HG03469 (cell line): ENCODE results near the gene ANKRD24.
"Not testable (repeated sequence)": the region's sequence is repeated elsewhere in the genome, so short reads cannot be mapped to it uniquely, and the experiment has no call there.

ENCODE experiments used
- ATAC-seq: cut with Tn5 transposase; IDR thresholded peaks from one replicate; pipeline ENCODE4 v1.9.1; 2021; ENCODE audit warnings: mild to moderate bottlenecking, moderate library complexity, moderate number of reproducible peaks; ENCODE audit not compliant: unreplicated experiment

ANKRD24 gene

GRCh38 chr19:4230237-4230636 lies 47.7 kb downstream of the ANKRD24 start:
- not testable (repeated sequence) for ATAC-seq

DNA sequence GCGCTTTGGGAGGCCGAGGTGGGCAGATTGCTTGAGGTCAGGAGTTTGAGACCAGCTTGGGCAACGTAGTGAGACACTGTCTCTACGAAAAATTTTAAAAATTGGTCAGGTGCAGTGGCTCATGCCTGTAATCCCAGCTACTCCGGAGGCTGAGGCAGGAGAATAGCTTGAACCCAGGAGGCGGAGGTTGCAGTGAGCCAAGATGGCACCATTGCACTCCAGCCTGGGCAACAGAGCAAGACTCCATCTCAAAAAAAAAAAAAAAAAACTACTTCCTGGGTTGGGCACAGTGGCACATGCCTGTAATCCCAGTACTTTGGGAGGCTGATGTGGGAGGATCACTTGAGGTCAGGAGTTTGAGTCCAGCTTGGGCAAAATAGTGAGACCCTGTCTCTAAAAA lies 49.0 kb downstream of the ANKRD24 start:
- not testable (repeated sequence) for ATAC-seq

GRCh38 chr19:4232139-4232538 lies 49.6 kb downstream of the ANKRD24 start:
- not testable (repeated sequence) for ATAC-seq

GRCh38 chr19:4232614-4233281 lies 50.3 kb downstream of the ANKRD24 start:
- ATAC-seq: no peak

- ATAC-seq: no peak
Observed at GRCh38 chr19:4233282-4233853, 50.9 kb downstream of the ANKRD24 start.

DNA sequence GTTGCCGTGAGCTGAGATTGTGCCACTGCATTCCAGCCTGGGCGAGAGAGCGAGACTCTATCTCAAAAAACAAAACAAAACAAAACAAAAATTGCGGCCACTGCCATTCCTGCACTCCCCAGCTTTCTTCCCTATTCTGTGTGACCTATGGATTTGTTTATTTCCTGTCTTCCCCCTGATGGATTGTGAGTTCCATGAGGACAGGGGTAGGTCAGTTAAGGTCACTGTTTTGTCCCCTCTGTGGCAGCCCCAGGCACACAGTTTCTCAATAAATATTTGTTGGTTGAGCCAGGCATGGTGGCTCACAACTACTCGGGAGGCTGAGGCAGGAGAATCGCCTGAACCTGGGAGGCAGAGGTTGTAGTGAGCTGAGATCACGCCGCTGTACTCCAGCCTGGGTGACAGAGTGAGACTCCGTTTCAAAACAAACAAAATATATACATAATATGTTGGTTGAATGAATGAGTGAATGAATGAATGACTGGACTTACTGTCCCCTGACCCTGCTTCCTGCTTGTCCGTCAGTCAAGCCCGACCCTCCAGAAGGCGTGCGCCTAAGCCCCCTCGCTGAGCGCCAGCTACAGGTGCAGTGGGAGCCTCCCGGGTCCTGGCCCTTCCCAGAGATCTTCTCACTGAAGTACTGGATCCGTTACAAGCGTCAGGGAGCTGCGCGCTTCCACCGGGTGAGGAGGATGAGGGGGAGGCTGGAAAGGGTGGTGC lies 51.8 kb downstream of the ANKRD24 start:
- no peak for ATAC-seq

- no peak for ATAC-seq
Observed at GRCh38 chr19:4234862-4235201, 52.3 kb downstream of the ANKRD24 start.

GRCh38 chr19:4237510-4237909 lies 55.0 kb downstream of the ANKRD24 start:
- not testable (repeated sequence) for ATAC-seq

DNA sequence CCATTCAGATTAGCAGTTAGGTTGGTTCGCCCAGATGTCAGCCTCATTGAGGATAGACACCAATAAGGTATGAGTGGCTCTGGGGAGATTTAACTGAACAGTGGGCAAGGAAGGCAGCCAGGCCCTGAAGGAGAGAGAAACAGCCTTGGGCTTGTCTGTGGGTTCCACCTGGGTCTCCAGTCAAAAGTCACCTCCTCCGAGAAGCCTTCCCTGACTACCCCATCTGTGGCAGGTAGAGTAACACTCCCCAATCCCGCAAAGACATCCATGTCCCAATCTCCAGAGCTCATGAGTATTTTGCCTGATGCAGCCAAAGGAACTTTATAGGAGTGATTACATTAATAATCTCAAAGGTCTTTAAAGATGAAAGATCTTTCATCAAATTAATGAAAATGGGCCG lies 56.3 kb downstream of the ANKRD24 start:
- no peak for ATAC-seq

DNA sequence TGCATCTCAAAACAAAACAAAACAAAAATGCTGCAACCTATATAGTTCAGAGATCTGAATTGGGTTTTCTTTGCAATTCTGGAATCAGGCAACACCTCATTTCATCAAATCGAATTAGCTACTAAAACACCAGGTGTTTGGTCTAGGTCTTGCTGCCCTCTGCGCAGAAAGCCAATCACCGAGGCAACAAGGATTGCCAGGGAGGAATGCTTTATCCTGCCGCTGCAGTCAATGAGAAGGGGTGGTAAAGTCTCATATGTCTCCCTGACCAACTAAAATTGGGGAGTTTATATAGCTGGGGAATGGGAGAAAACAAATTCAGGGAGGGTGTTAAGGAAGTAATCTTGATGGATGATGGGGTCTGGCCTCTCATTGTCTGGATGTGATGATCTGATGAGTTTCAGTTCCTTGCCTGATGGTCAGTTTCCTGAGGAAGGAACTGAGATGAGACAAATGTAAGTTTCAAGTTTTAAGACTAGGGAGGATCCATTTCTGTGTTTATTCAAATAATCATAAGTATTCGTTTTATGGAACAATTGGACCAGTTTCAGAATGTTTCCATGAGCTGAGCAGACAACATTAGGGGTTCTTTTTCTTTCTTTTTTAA lies 59.4 kb downstream of the ANKRD24 start:
- ATAC-seq: no peak

- not testable (repeated sequence) for ATAC-seq
Observed at GRCh38 chr19:4245938-4246337, 63.4 kb downstream of the ANKRD24 start.

- peak; percentile 47 for ATAC-seq
Observed at GRCh38 chr19:4246767-4247593, 64.5 kb downstream of the ANKRD24 start, which contains the start of gene YJU2. Gene YJU2 (plus strand): TSS chr19:4247080. CDS start chr19:4247147, 67 bp downstream.

DNA sequence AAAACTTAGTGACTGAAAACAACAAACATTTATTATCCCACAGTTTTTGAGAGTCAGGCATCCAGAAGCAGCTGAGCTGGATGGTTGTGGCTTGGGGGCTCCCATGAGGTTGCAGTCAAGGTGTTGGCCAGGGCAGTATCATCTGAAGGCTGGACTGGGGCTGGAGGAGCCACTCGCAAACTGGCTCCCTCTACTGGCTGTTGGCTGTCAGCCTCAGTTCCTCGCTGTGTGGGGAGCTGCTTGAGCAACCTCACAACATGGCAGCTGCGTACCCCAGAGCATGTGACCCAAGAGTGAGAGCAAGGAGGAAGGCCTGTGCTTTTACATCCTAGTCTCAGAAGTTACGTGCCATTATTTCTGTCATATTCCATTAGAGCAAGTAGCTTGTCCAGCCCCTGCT lies 74.1 kb downstream of the ANKRD24 start:
- ATAC-seq: no peak

- no peak for ATAC-seq
Observed at GRCh38 chr19:4257025-4257424, 74.5 kb downstream of the ANKRD24 start.

GRCh38 chr19:4258181-4258580 lies 75.7 kb downstream of the ANKRD24 start:
- no peak for ATAC-seq

- ATAC-seq: no peak
Observed at GRCh38 chr19:4260613-4261191, 78.2 kb downstream of the ANKRD24 start.

DNA sequence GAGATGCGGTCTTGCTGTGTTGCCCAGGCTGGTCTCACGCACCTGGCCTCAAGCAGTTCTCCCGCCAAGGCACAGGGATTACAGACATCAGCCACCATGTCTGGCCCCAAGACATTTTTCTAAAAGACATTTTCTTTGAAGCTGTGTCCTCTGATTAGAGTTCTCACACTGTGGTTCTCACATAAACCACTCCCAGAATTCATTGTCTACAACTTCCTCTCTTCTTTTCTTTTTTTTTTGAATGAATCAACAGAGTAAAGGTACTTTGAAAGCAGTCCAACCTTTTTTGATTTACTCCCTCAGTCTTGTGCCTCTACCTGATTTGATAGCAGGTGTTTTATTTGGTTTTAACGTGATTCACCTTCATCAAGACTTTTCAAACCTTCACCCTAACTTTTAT lies 82.3 kb downstream of the ANKRD24 start:
- no peak for ATAC-seq

DNA sequence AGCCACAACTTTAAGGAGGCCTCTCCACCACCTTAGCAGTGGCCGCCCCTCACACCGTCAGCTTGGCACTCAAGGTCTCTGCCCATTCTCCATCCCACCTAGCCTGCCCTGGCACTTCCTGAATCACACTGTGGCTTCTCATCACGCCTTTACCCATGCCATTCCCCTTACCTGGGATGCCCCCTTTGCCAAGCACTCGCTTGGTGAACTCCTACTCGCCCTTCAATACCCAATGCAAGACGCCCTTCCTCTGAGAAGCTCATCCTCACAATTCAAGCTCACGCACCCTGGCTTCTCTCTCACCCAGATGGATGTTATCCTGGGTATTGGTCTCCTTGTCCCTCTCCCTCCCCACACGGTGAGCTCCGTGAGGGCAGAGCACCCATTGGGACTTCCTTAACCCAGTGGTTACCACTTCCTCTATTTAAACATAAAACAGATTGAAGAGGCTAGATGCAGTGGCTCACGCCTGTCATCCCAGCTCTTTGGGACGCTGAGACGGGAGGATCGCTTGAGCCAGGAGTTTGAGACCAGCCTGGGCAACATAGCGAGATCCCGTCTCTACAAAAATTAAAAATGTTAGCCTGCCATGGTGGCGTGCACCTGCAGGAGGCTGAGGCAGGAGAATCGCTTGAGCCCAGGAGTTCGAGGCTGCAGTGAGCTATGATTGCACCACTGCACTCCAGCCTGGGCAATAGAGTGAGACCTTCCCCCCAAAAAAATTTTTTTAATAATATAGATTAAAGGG lies 83.9 kb downstream of the ANKRD24 start:
- no peak for ATAC-seq

- no peak for ATAC-seq
Observed at GRCh38 chr19:4267101-4267900, 84.8 kb downstream of the ANKRD24 start.
